22Rv1 (cell line): Measurements from ENCODE around the gene OR1M1.

ENCODE experiments used
- CTCF ChIP-seq: fragments of 450-650 bp; IDR thresholded peaks from 2 replicates; pipeline ENCODE4 v1.5.1; 2017; ENCODE audit warnings: mild to moderate bottlenecking
- ZFX ChIP-seq: fragments of 450-650 bp; IDR thresholded peaks from 2 replicates; pipeline ENCODE4 v1.6.1; 2017; ENCODE audit warnings: antibody characterized with exemption, borderline replicate concordance

GRCh38 chr19:9132422-9132821, 45.6 kb downstream of the OR1M1 start:
- TF ChIP-seq CTCF (no peak), ZFX (no peak)
